ENCODE data around the gene ANKRD11. TPM values are rescaled to one million over a fixed set of nuclear protein-coding genes. Genes with fewer than 3 reads are reported as not detected.

The ANKRD11 gene
- total and polyA plus RNA-seq, 2 donors, result 51.2 to 73.3 TPM

- no peak for DNase-seq (ENCODE audit: extremely low spot score)
- Histone ChIP-seq H3K36me3 (ENCODE audit: insufficient read depth) (no peaks in the 10 kb centered on the region), H3K27ac (ENCODE audit: low read depth) (no peak overlapping the region), H3K4me1 (ENCODE audit: insufficient read depth) (no peaks in the 10 kb centered on the region), H3K4me3 (ENCODE audit: low read depth, low read length) (no peak overlapping the region)
- WGBS, result 86% methylated on average over 15 of the region's 15 CpGs
Measured at GRCh38 chr16:89519881-89520280, 29.5 kb upstream of the ANKRD11 start.

GRCh38 chr16:89517128-89517527 is 26.8 kb upstream of the ANKRD11 start:
- no peaks in the 10 kb centered on the region for H3K4me1 ChIP-seq (ENCODE audit: insufficient read depth)
- H3K36me3 ChIP-seq (ENCODE audit: insufficient read depth), result no peaks in the 10 kb centered on the region
- no peak for DNase-seq (ENCODE audit: extremely low spot score)
- no peak overlapping the region for H3K27ac ChIP-seq (ENCODE audit: low read depth)
- H3K4me3 ChIP-seq (ENCODE audit: low read depth, low read length), result no peak overlapping the region
- WGBS, result 72% methylated on average over 9 of the region's 9 CpGs

- Histone ChIP-seq H3K27ac (ENCODE audit: low read depth) (no peak overlapping the region), H3K36me3 (ENCODE audit: insufficient read depth) (no peaks in the 10 kb centered on the region), H3K4me1 (ENCODE audit: insufficient read depth) (no peaks in the 10 kb centered on the region), H3K4me3 (ENCODE audit: low read depth, low read length) (no peak overlapping the region)
- 94% methylated on average over 9 of the region's 9 CpGs for WGBS
- DNase-seq (ENCODE audit: extremely low spot score), result no peak
Measured at GRCh38 chr16:89512453-89512852, 22.1 kb upstream of the ANKRD11 start.

- no peak overlapping the region for H3K4me3 ChIP-seq (ENCODE audit: low read depth, low read length)
- H3K27ac ChIP-seq (ENCODE audit: low read depth), result no peak overlapping the region
- 64% methylated on average over 8 of the region's 8 CpGs for WGBS
- H3K4me1 ChIP-seq (ENCODE audit: insufficient read depth), result no peaks in the 10 kb centered on the region
- no peaks in the 10 kb centered on the region for H3K36me3 ChIP-seq (ENCODE audit: insufficient read depth)
- no peak for DNase-seq (ENCODE audit: extremely low spot score)
Measured at GRCh38 chr16:89511374-89511773, 21.0 kb upstream of the ANKRD11 start.

GRCh38 chr16:89510526-89510925 is 20.2 kb upstream of the ANKRD11 start:
- Histone ChIP-seq H3K4me3 (ENCODE audit: low read depth, low read length) (no peak overlapping the region), H3K36me3 (ENCODE audit: insufficient read depth) (no peaks in the 10 kb centered on the region)
- WGBS, result 90% methylated on average over 9 of the region's 9 CpGs

GRCh38 chr16:89507834-89508590 is 17.7 kb upstream of the ANKRD11 start, which contains the start of gene SPG7:
SPG7 (plus strand) TSS chr16:89508403; CDS start chr16:89508418, 15 bp downstream.
- Histone ChIP-seq H3K4me3 (ENCODE audit: low read depth, low read length) (peak within 1 kb of the TSS; percentile 81), H3K4me1 (ENCODE audit: insufficient read depth) (no peaks in the 10 kb centered on the region), H3K36me3 (ENCODE audit: insufficient read depth) (no peaks in the 10 kb centered on the region), H3K27ac (ENCODE audit: low read depth) (peak within 1 kb of the TSS; percentile 91)
- WGBS, result under 1% methylated on average over 90 of the region's 90 CpGs
- no peak for DNase-seq (ENCODE audit: extremely low spot score)

More at GRCh38 chr16:89510526-89510925, 20.2 kb upstream of the ANKRD11 start:
- no peak for DNase-seq (ENCODE audit: extremely low spot score)
- H3K27ac ChIP-seq (ENCODE audit: low read depth), result no peak overlapping the region
- no peaks in the 10 kb centered on the region for H3K4me1 ChIP-seq (ENCODE audit: insufficient read depth)

GRCh38 chr16:89507214-89507833 is 17.0 kb upstream of the ANKRD11 start:
- H3K27ac ChIP-seq (ENCODE audit: low read depth), result peak overlapping the region; percentile 84
- H3K4me1 ChIP-seq (ENCODE audit: insufficient read depth), result no peaks in the 10 kb centered on the region
- peak overlapping the region; percentile 81 for H3K4me3 ChIP-seq (ENCODE audit: low read depth, low read length)
- no peak for DNase-seq (ENCODE audit: extremely low spot score)
- 6% methylated on average over 42 of the region's 42 CpGs for WGBS
- H3K36me3 ChIP-seq (ENCODE audit: insufficient read depth), result no peaks in the 10 kb centered on the region

- no peaks in the 10 kb centered on the region for H3K4me1 ChIP-seq (ENCODE audit: insufficient read depth)
- WGBS, result 47% methylated on average over 15 of the region's 15 CpGs
- H3K36me3 ChIP-seq (ENCODE audit: insufficient read depth), result no peaks in the 10 kb centered on the region
- no peak overlapping the region for H3K4me3 ChIP-seq (ENCODE audit: low read depth, low read length)
- peak overlapping the region; percentile 47 for H3K27ac ChIP-seq (ENCODE audit: low read depth)
- DNase-seq (ENCODE audit: extremely low spot score), result no peak
Measured at GRCh38 chr16:89506791-89507191, 16.4 kb upstream of the ANKRD11 start.

GRCh38 chr16:89506113-89506504 is 15.7 kb upstream of the ANKRD11 start:
- DNase-seq (ENCODE audit: extremely low spot score), result no peak
- no peak overlapping the region for H3K4me3 ChIP-seq (ENCODE audit: low read depth, low read length)
- no peaks in the 10 kb centered on the region for H3K4me1 ChIP-seq (ENCODE audit: insufficient read depth)
- no peaks in the 10 kb centered on the region for H3K36me3 ChIP-seq (ENCODE audit: insufficient read depth)
- peak overlapping the region; percentile 13 for H3K27ac ChIP-seq (ENCODE audit: low read depth)
- WGBS, result 75% methylated on average over 4 of the region's 4 CpGs

GRCh38 chr16:89505204-89506112 is 15.1 kb upstream of the ANKRD11 start:
- 44% methylated on average over 20 of the region's 20 CpGs for WGBS
- no peak for DNase-seq (ENCODE audit: extremely low spot score)
- H3K4me1 ChIP-seq (ENCODE audit: insufficient read depth), result no peaks in the 10 kb centered on the region
- no peaks in the 10 kb centered on the region for H3K36me3 ChIP-seq (ENCODE audit: insufficient read depth)
- no peak overlapping the region for H3K4me3 ChIP-seq (ENCODE audit: low read depth, low read length)
- peak overlapping the region; percentile 68 for H3K27ac ChIP-seq (ENCODE audit: low read depth)

GRCh38 chr16:89504091-89504490 is 13.7 kb upstream of the ANKRD11 start:
- Histone ChIP-seq H3K4me3 (ENCODE audit: low read depth, low read length) (no peak overlapping the region), H3K36me3 (ENCODE audit: insufficient read depth) (no peaks in the 10 kb centered on the region), H3K4me1 (ENCODE audit: insufficient read depth) (no peaks in the 10 kb centered on the region), H3K27ac (ENCODE audit: low read depth) (no peak overlapping the region)
- no peak for DNase-seq (ENCODE audit: extremely low spot score)
- WGBS, result 81% methylated on average over 7 of the region's 7 CpGs

GRCh38 chr16:89502081-89502843 is 11.9 kb upstream of the ANKRD11 start:
- 53% methylated on average over 21 of the region's 21 CpGs for WGBS
- no peak for DNase-seq (ENCODE audit: extremely low spot score)

GRCh38 chr16:89499767-89500166 is 9.4 kb upstream of the ANKRD11 start:
- no peak overlapping the region for H3K27ac ChIP-seq (ENCODE audit: low read depth)

More at GRCh38 chr16:89502081-89502843, 11.9 kb upstream of the ANKRD11 start:
- Histone ChIP-seq H3K4me1 (ENCODE audit: insufficient read depth) (no peaks in the 10 kb centered on the region), H3K4me3 (ENCODE audit: low read depth, low read length) (no peak overlapping the region), H3K36me3 (ENCODE audit: insufficient read depth) (no peaks in the 10 kb centered on the region), H3K27ac (ENCODE audit: low read depth) (no peak overlapping the region)

More at GRCh38 chr16:89499767-89500166, 9.4 kb upstream of the ANKRD11 start:
- no peaks in the 10 kb centered on the region for H3K36me3 ChIP-seq (ENCODE audit: insufficient read depth)
- 93% methylated on average over 3 of the region's 3 CpGs for WGBS
- DNase-seq (ENCODE audit: extremely low spot score), result no peak
- H3K4me3 ChIP-seq (ENCODE audit: low read depth, low read length), result no peak overlapping the region
- H3K4me1 ChIP-seq (ENCODE audit: insufficient read depth), result no peaks in the 10 kb centered on the region
